GM18951 (cell line): ENCODE results near the gene APOL4.

ENCODE experiments used
- POLR2A ChIP-seq: IDR thresholded peaks from 4 replicates; pipeline ENCODE4 v1.6.1; 2011; ENCODE audit warnings: mild to moderate bottlenecking; ENCODE audit not compliant: insufficient read length, insufficient read depth; ENCODE audit errors: extremely low read depth
- in situ Hi-C: fragments of 300-500 bp; cut with MboI; formaldehyde crosslinking; loops from one replicate; pipeline ENCODE4 v1.12.0; 2022; ENCODE audit warnings: low sequenced_read_pairs, mixed read lengths, inconsistent platforms; ENCODE audit not compliant: unreplicated experiment

APOL4 gene

DNA sequence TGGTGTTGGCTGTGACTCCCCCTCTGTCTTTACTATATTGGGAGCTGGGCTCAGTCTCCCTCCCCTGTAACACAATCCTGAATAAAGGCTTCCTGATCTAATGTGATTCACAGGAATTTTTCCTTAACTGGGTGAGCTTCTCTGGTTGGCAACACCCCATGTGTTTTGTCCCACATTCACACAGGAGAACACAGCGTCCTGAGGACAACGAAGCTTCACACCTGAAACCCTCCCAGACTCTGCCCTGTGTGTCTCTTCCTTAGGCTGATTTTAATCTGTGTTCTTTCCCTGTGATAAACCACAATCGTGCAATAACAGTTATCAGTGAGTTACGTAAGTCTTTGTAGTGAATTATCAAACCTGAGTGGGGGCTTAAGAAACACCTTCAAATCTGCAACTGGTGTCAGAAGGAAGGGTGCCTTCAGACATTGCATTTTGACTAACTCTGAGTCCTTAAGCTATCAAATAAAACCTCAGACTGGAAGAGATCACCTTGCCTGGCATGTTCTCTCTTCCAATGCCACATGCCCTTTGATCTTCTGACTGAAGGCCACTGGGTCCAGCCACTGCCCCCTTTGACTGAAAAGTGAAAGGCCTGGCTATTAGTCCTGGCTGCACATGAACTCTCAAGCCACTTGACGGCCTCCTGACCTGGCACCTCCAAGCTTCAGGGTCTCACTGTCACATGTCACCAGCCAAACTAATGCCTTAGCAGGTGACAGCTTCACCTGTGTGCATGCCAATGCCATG is 58.4 kb downstream of the APOL4 start:
- in situ Hi-C loops, result loop anchor here (5.0 kb wide), 1 partner anchor 34 kb away; no protein-coding TSS in a partner anchor

DNA sequence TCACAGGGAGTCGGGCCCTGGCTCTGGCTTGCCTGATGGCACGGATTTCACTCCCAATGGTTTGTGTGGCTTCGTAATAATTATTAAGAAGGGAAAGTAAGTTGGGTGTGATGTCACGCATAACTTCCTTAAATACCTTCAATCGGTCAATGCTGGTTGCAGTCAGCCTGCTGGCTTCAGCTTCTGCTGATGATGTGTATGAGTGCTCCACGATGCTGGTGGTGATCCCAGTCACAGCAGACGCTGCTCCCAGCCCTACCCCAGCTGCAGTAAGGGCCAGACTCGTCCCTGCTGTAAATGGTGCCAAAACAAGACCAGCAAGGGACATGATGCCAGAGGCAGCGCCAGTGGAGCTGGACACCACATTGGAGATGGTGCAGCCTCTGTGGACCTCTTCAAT is 60.1 kb downstream of the APOL4 start:
- TF ChIP-seq POLR2A, result no peak
- in situ Hi-C loops, result loop anchor here (5.0 kb wide), 1 partner anchor 36 kb away; no protein-coding TSS in a partner anchor

More for the DNA sequence above, 58.4 kb downstream of the APOL4 start:
- no peak for TF ChIP-seq POLR2A
